Hematopoietic multipotent progenitor cell treated with erythropoietin and hydrocortisone succinate and interleukin-3 and kit ligand, for 4 days (in vitro differentiated cells): ENCODE results near the gene ABCA2.

Experiments
- DNase-seq: peaks from one replicate; pipeline ENCODE4 v3.0.0-alpha.2; 2015

Gene ABCA2

GRCh38 chr9:136994180-136994887, 33.7 kb downstream of the ABCA2 start:
- no peak for DNase-seq

DNA sequence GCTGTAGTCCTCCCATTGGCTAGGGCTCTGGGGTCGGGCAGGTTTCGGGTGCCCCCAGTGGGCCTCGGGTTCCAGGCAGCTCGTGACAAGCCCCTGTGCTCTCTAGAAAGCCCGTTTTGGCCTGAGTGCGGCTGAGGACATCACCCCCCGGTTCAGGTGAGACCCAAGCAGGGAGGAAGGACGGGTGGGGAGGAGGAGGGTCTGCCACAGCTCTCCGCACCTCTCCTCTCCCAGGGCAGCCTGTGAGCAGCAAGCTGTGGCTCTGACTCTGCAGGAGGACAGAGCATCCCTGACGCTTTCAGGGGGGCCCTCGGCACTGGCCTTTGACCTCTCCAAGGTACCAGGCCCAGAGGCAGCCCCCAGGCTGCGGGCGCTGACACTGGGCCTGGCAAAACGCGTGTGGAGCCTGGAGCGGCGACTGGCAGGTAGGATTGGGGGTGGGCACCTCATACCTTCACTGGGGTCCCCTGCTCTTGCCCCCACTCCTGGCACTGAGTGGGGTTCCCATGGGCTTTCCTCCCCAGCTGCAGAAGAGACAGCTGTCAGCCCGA, 35.1 kb downstream of the ABCA2 start:
- no peak for DNase-seq

DNA sequence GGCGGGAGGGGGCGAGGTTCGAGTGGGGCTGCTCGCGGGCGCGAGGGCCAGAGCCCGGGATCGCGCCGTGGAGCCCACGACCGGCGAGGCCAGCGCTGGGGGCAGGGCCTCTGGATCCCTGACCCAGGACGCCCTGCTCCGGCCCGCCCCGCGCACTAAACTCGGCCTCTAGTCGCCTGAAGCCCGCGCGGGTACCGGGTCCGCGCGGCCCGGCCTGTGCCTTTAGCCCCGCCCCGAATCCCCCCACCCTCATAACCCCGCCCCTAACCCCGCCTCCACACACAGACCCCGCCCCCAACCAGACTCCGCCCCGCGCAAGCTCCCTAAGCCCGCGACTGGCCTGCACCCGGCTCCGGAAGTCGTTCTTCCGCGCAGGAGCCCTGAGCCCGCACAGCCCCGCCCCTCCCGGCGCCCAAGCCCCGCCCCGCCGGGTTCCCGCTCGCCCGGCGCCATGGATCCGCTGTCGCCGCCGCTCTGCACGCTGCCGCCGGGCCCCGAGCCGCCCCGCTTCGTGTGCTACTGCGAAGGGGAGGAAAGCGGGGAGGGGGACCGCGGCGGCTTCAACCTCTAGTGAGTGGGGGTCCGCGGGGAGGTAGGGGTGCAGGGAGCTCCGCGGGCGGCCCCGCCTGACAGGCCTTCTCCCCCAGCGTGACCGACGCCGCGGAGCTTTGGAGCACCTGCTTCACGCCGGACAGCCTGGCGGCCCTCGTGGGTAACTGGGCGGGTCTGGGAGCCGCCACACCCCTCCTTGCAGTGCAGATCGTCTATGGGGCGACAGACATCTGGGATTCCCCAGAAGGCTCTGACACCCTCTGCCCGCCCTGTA, 35.8 kb downstream of the ABCA2 start, which contains the start of gene PAXX:
PAXX (plus strand) TSS at position 430 of the 826 bp plus-strand sequence; CDS start at position 452, 22 bp downstream.
- DNase-seq, result peak; percentile 97

DNA sequence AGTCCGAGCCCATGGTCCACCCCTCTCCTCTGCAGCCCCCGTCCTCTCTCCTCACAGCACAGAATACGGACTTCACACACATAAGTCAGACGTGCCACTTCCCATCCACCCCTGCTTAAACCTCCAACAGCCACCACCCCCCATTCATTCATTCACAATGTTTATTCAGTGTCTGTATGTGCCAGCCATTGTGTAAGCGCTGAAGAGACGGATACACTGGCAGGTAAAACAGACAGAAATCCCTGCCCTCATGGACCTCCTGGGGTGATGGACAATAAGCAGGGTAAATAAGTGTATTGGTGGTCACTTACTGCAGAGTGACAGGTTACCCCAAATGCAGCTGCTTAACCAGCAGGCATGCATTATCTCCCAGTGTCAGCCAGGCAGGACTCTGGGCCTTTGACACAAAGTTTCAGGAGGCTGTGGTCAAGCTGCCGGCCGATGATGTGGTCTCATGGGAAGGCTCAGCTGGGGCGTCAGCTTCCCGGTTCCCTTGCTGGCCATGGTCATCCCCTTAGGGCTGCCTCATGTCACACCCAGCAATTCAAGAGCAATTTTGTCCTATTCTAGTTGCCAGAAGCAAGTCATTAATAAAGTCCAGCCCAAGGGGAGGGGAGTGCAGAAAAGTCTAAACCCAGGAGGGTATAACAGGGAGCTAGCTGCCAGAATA, 37.7 kb downstream of the ABCA2 start:
- DNase-seq, result no peak

- no peak for DNase-seq
These were observed 39.2 kb downstream of the ABCA2 start for GRCh38 chr9:136988872-136989271.

GRCh38 chr9:136985853-136986252, 42.2 kb downstream of the ABCA2 start:
- no peak for DNase-seq

DNA sequence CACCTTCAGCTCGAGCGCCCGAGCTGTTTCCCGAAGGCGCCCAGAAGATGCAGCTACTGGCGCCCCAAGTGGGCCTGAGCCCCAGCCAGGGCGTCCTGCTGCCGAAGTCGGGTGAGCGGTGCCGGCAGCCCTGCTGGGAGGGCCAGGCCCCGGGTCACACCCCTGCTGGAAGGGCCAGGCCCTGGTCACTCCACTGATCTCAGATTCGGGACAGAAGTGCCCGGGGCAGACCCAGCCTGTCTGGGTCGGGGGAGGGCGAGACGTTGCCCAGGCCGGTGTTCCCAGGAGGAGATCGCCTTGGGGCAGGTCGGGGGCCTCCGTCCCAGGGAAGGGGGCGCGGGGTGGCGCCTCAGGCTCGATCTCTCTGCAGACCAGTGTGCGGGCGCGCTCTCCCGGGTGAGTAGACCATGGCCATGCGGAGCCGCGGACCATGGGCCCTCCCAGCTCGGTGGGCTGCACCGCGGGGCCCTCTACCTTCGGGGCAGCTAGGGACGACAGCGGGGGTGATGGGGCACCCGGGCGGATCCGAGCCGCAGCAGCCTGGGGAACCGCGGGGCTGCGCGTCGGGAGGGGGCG, 42.9 kb downstream of the ABCA2 start:
- DNase-seq, result no peak

DNA sequence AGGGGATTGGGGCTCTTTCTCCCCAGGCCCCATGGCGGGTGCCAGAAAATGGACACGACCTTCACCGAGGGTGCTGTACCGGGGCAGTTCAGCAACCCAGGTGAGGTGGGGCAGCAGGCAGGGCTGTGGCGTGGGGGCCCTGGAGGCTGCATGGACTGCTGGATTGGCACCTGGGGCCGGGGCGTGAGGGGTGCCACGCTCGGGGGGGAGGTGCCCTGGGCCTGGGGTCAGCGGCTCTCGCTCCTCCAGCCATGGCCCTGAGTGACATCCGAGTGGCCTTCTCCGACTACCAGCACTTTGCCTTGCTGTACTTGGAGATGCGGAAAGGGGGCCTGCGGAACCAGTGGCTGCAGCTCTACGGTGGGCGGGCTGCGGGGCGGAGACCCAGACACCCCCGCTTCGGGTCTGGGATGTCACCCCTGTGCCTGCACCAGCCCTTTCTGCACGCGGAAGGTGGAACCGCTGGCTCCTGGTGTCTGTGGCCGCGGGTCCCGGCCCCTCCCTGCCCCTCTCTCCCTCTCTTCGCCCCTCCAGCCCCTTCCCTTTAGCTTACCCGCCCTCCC, 43.5 kb downstream of the ABCA2 start:
- DNase-seq, result no peak

DNA sequence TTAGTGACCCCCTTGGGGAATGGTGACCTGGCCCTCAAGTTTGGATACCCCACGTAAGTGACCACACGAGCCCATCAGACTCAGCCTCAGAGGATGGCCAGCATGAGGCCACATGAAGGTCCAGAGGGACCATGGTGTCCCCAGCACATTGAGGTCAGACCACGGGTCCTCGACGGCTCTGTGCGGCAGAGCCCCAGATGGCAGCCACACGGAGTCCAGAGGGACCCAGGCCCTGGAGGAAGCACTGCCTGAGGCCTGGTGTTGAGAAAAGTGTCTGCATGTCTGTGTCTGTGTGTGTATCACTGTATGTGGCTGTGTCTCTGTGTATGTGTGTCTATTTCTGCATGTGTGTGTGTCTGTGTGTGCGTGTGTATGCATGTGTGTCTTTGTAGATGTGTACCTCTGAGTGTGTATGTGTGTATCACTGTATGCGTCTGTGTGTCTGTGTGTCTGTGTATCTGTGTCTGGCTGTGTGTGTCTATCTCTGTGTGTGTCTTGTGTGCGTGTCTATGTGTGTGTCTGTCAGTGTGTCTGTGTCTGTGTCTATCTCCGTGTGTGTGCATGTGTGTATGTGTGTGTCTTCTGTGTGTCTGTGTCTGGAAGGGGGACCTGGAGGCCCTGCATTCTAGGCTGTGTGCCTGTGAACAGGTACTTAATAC, 44.3 kb downstream of the ABCA2 start:
- DNase-seq, result no peak

DNA sequence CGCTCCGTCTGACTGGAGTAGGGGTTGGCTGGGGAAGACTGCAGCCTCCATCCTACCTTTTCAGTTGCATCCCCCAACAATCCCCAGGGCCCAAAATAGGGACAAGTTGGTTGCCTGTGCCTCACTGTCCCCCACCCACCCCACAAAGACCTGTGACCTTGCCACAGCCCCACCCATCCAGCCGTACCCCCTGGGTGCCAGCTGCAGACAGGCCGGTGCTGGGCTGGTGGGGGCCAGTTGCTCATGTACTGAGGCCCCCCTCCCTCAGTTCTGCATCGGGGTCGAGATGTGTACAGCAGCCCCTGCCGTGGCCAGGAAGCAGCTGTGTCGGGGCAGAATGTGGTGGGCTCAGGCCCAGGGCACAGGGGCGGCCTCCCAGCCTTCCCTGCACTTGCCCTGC, 44.9 kb downstream of the ABCA2 start:
- DNase-seq, result no peak

DNA sequence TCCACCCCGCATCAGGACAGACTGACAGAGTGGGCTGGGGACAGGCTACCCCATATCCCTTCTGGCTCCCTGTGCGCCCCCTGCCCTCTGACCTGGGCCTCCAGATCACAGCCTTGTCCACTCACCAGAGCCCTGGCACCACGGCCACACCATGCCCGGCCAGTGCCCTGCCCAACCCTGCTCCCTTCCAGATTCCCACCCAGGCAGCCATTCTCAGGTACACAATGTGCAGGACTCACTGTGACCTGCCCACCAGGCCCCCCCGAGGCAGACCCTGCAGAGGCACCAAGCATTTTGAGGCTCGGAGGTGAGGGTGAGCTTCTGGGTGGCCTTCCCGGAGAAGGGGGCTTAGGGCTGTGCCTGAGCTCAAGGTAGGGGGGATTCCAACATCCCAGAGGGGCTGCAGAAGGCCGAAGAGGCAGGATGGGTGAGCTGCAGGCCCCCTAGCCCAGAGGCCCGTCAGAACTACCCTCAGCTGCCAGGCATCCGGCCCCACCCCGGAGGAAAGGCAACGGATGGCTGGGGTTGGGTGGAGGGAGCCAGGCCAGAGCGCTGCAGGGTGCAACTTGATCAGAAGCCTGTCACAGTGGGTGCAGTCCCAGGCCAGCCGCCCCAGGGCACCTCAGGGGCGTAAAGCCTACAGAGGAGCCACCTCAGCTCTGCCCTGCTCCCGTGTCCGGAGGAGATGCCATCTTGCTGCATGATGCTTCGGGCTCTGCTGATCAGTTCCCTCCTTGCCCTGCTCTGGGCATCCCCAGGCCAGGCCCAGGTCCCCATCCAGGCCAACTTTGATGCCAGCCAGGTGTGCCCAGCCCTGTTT, 45.6 kb downstream of the ABCA2 start, which contains the start of gene LCNL1:
LCNL1 (plus strand) TSS at position 762 of the 820 bp plus-strand sequence. CDS start 594 bp downstream, outside the sequence.
- no peak for DNase-seq

GRCh38 chr9:136981588-136982231, 46.3 kb downstream of the ABCA2 start:
- no peak for DNase-seq

GRCh38 chr9:136980669-136981478, 47.2 kb downstream of the ABCA2 start:
- DNase-seq, result no peak

- no peak for DNase-seq
These were observed 48.1 kb downstream of the ABCA2 start for GRCh38 chr9:136979769-136980587.

DNA sequence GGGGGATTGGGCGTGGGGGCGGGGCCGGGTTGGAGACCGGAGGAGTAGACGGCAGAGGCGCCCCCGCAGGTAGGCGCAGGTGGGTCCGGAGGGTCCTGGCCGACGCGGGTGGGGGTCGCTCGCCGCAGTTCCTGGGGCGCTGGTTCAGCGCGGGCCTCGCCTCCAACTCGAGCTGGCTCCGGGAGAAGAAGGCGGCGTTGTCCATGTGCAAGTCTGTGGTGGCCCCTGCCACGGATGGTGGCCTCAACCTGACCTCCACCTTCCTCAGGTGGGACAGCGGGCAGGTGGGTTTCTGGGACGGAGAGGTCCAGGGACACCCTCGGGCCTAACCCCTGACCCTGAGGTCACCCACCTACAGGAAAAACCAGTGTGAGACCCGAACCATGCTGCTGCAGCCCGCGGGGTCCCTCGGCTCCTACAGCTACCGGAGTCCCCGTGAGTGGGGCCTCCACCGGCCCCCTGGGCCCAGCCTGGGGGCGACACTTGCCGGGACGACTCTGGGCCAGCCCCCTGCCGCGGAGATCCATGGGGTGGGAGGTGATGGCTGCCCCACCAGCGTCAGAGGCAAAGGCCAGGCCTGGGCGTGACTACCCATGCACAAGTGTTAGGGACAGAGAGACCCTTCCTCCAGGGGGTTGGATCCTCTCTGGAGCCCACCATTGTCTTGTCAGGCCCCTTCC, 49.0 kb downstream of the ABCA2 start:
- DNase-seq, result no peak

DNA sequence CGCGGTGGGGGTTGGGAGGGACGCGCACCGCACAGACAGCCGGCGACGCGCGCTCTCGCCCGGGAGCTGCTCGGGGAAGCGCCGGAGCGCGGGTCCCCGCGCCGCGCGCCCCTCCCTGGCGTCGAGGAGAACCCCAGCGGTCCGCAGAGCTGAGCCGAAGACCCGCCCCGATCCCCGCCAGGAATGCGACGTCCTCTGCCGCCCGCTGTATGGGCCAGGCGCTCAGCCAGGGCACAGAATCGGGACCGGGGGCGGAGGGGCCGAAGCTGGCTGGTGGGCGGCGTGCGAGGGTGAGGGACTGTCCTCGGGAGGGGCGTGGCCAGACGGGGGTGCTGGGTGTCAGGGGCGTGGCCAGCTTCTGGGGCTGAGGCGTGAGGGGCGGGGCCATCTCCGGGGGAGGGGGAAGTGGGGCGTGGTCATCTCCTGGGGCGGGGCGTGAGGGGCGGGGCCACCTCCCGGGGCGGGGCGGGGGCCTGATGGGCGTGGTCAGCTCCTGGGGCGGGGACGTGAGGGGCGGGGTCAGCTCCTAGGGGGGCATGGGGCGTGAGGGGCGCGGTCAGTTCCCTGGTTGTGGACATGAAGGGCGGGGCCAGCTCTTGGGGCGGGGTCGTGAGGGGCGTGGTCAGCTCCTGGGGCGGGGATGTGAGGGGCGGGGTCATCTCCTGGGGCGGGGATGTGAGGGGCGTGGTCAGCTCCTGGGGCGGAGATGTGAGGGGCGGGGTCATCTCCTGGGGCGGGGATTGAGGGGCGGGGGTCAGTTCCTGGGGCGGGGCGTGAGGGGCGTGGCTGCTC, 49.8 kb downstream of the ABCA2 start:
- DNase-seq, result peak; percentile 86

DNA sequence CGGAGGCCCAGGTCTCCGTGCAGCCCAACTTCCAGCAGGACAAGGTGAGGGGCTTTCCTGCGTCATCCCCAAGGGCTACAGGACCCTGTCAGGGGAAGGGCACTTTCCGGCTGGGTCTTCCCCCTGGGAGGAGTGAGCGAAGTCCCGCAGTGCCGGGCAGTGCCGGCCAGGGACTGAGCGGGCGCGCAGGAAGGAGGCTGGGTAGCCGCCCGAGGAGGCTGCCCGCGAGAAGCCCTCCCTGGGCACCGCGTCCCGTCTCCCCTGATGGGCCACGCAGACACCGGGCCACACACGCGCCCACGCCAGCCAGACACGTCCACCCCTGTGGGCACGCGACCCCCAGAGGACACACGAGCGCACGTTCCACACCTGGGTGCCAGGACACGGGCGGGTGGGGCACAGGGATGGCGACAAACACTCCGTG, 50.4 kb downstream of the ABCA2 start:
- no peak for DNase-seq
